GM06990 (cell line): ENCODE data around the gene KCNT1.

Experiments used
- DNase-seq: peaks from one replicate; pipeline ENCODE4 v3.0.0-alpha.2; 2011; ENCODE audit not compliant: insufficient read length; ENCODE audit errors: extremely low read depth
- H3K27me3 ChIP-seq: replicated peaks from 2 replicates; pipeline ENCODE4 v1.6.0; 2011; ENCODE audit warnings: low read length; ENCODE audit not compliant: control insufficient read depth, insufficient read depth
- H3K36me3 ChIP-seq: 2 replicates; pipeline ENCODE4 v1.5.1; 2011; ENCODE audit warnings: low read length; ENCODE audit not compliant: control insufficient read depth, insufficient read depth
- H3K4me3 ChIP-seq: replicated peaks from 2 replicates; pipeline ENCODE4 v1.5.1; 2011; ENCODE audit warnings: low read depth, mild to moderate bottlenecking, control low read depth, low read length
- TF ChIP-seq, protein P1 (sequence below): IDR thresholded peaks from 2 replicates; pipeline ENCODE4 v1.5.1; 2011; ENCODE audit warnings: low read length, control low read depth, mild to moderate bottlenecking, inconsistent platforms; ENCODE audit not compliant: insufficient read depth, poor library complexity, severe bottlenecking

KCNT1 gene

GRCh38 chr9:135745686-135746324 lies 43.8 kb downstream of the KCNT1 start:
- DNase-seq, result no peak
- H3K36me3 ChIP-seq, result no peaks in the 10 kb centered on the region
- TF ChIP-seq, protein P1, sequence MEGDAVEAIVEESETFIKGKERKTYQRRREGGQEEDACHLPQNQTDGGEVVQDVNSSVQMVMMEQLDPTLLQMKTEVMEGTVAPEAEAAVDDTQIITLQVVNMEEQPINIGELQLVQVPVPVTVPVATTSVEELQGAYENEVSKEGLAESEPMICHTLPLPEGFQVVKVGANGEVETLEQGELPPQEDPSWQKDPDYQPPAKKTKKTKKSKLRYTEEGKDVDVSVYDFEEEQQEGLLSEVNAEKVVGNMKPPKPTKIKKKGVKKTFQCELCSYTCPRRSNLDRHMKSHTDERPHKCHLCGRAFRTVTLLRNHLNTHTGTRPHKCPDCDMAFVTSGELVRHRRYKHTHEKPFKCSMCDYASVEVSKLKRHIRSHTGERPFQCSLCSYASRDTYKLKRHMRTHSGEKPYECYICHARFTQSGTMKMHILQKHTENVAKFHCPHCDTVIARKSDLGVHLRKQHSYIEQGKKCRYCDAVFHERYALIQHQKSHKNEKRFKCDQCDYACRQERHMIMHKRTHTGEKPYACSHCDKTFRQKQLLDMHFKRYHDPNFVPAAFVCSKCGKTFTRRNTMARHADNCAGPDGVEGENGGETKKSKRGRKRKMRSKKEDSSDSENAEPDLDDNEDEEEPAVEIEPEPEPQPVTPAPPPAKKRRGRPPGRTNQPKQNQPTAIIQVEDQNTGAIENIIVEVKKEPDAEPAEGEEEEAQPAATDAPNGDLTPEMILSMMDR, result no peak
- H3K27me3 ChIP-seq, result no peaks in the 10 kb centered on the region; the same call in 1 of the 2 replicates
- no peak overlapping the region for H3K4me3 ChIP-seq

GRCh38 chr9:135746565-135746964 lies 44.6 kb downstream of the KCNT1 start:
- Histone ChIP-seq H3K36me3 (no peaks in the 10 kb centered on the region), H3K4me3 (no peak overlapping the region), H3K27me3 (no peaks in the 10 kb centered on the region; the same call in 1 of the 2 replicates)
- TF ChIP-seq, protein P1, result no peak
- no peak for DNase-seq

DNA sequence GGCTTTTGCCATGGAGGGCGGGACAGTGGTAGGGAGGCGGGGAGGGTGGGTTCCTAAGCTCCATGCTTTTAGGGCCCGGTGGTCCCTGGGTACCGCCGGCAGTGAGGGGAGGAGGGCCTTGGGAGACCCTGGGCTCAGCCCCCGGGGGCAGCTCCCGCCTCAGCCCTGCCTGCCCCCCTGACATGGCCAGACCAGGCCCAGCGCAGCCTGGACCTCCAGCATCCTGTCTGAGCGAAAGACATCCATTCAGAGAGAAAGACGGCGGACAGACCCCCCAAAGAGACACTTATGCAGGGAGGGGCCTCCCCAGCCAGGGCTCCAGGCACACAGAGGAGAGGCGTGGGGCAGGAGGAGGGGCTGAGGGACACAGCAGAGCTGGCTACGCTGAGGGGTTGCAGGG lies 45.3 kb downstream of the KCNT1 start:
- DNase-seq, result no peak
- Histone ChIP-seq H3K36me3 (no peaks in the 10 kb centered on the region), H3K27me3 (no peaks in the 10 kb centered on the region; the same call in 1 of the 2 replicates), H3K4me3 (no peak overlapping the region)
- TF ChIP-seq, protein P1, result no peak

- TF ChIP-seq, protein P1, result no peak
- no peak for DNase-seq
- Histone ChIP-seq H3K27me3 (no peaks in the 10 kb centered on the region; the same call in 1 of the 2 replicates), H3K36me3 (no peaks in the 10 kb centered on the region), H3K4me3 (no peak overlapping the region)
Observed at GRCh38 chr9:135748676-135749075, 46.7 kb downstream of the KCNT1 start.

- TF ChIP-seq, protein P1, result no peak
- Histone ChIP-seq H3K27me3 (no peaks in the 10 kb centered on the region; the same call in 1 of the 2 replicates), H3K4me3 (no peak overlapping the region), H3K36me3 (no peaks in the 10 kb centered on the region)
- no peak for DNase-seq
Observed at GRCh38 chr9:135749171-135750045, 47.4 kb downstream of the KCNT1 start.
